Stomach (tissue), 9 donors: Measurements from ENCODE around the gene MYOD1. TPM values are rescaled to one million over a fixed set of nuclear protein-coding genes. Genes with fewer than 3 reads are reported as not detected.

Experiments
- DNase-seq, 2 donors: peaks; one replicate each; pipeline versions ENCODE4 v3.0.0 to v3.0.0-alpha.2; 2013 to 2019
- H3K27ac ChIP-seq, 5 donors: fragments of 200-600 bp in 4 of 5; sonication (generic) in 4 of 5; one replicate each; pipeline ENCODE4 v1.5.1; 2013 to 2019; ENCODE audit warnings: mild to moderate bottlenecking in 1 of 5, moderate library complexity in 1 of 5
- H3K27me3 ChIP-seq, 3 donors: fragments of 200-600 bp; sonication (generic); one replicate each; pipeline ENCODE4 v1.5.1; 2017 to 2019; ENCODE audit warnings: mixed run types in 1 of 3
- H3K36me3 ChIP-seq, 4 donors: fragments of 200-600 bp; sonication (generic); 1 replicate in 3 of 4; 2 replicates in 1 of 4; pipeline ENCODE4 v1.5.1; 2016 to 2019
- H3K4me1 ChIP-seq, 4 donors: fragments of 200-600 bp; sonication (generic); one replicate each; pipeline ENCODE4 v1.5.1; 2016 to 2019
- H3K4me3 ChIP-seq, 4 donors: fragments of 200-600 bp; sonication (generic) in 3 of 4; one replicate each; pipeline ENCODE4 v1.5.1; 2016 to 2019; ENCODE audit warnings: mild to moderate bottlenecking in 1 of 4
- H3K9me3 ChIP-seq, 4 donors: fragments of 200-600 bp; sonication (generic); one replicate each; pipeline ENCODE4 v1.5.1; 2016 to 2019
- EP300 ChIP-seq: sonication (generic); formaldehyde crosslinking; IDR thresholded peaks from one replicate; pipeline ENCODE4 v1.6.1; 2017; ENCODE audit warnings: antibody characterized with exemption
- POLR2A ChIP-seq, 4 donors: fragments of 450-650 bp; IDR thresholded peaks; one replicate each; pipeline ENCODE4 v1.6.1; 2016; ENCODE audit warnings: antibody characterized with exemption in 4 of 4, control low read depth in 2 of 4, mild to moderate bottlenecking in 1 of 4, moderate library complexity in 1 of 4
- POLR2AphosphoS5 ChIP-seq, 3 donors: sonication (generic); formaldehyde crosslinking; IDR thresholded peaks; one replicate each; pipeline ENCODE4 v1.6.1; 2016; ENCODE audit warnings: antibody characterized with exemption in 3 of 3
- WGBS, 5 donors: extraction: QIAGEN DNeasy Blood & Tissue Kit in 3 of 5; methylation state at CpG; one replicate each; pipeline versions ENCODE4 v1.1.5 to v1.1.7; 2013 to 2018; 5-methylcytosine and 5-hydroxymethylcytosine counted together
- intact Hi-C: fragments of 100-400 bp; cut with DNase I; formaldehyde crosslinking; loops from one replicate; pipeline ENCODE4 v1.15.1; 2023; ENCODE audit warnings: low total_unique reads
- polyA plus RNA-seq, 3 donors: library from polyadenylated mRNA; stranded (reverse); fragments of 200-250 nt; gene quantifications; one replicate each; pipeline ENCODE4 v1.2.3, GENCODE V29; 2013
- total RNA-seq, 5 donors: library from RNA; depleted of rRNA; stranded (reverse); fragments of >200 nt; gene quantifications; one replicate each; pipeline versions ENCODE4 v1.1.0 to v1.2.3, GENCODE V29; 2014 to 2016
- TF ChIP-seq, protein P1 (sequence below), 7 experiments: fragments of 450-650 bp in 4 of 7; fragments of 200-600 bp in 3 of 7; sonication (generic) in 3 of 7; IDR thresholded peaks; one replicate each; pipeline ENCODE4 v1.5.1; 2016 to 2019; ENCODE audit warnings: antibody characterized with exemption in 7 of 7, control low read depth in 2 of 7, mild to moderate bottlenecking in 1 of 7
- donor health status: healthy with polysubstance abuse.
- donor health status: Bipolar disorder and iron deficiency.
- donor health status: healthy.

Gene MYOD1
- total and polyA plus RNA-seq, 8 donors: not detected

DNA sequence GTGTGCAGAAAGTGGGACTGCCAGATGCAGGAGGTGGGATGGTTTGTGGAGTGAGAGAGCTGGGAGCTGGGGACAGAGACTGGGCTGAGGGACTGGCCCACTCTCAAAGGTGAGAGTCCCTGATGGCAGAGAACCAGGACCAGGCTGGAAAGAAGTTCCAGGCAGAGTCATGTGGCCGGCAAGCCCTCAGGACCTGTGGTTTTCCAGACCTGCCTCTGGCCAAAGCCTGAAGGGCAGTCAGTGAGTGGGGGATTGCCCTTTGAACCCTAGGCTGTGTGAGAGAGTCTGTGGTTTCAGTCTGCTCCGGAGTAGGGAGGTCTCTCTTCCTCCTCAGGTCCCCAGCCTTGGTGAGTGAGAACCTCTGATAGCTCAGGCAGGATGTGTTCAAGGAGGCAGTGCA, 32.2 kb downstream of the MYOD1 start:
- H3K4me3 ChIP-seq: no peak overlapping the region
- H3K27ac ChIP-seq: no peak overlapping the region
- WGBS, 5 donors: 43 to 86% (median 51%) methylated on average over 1 to 2 of the region's 2 CpGs
- peaks cover 0 to 37% (median 0%) of the 10 kb centered on the region in 3 donors for H3K27me3 ChIP-seq
- no peaks in the 10 kb centered on the region for H3K36me3 ChIP-seq
- intact Hi-C loops: no loop called here
- no peaks in the 10 kb centered on the region for H3K9me3 ChIP-seq
- H3K4me1 ChIP-seq: peaks cover 0 to 4% (median 0%) of the 10 kb centered on the region in 4 donors
- DNase-seq: no peak
- no peak for TF ChIP-seq POLR2A (IDR thresholded peaks at IDR 0.05)
- no peak for TF ChIP-seq EP300
- TF ChIP-seq, protein P1, sequence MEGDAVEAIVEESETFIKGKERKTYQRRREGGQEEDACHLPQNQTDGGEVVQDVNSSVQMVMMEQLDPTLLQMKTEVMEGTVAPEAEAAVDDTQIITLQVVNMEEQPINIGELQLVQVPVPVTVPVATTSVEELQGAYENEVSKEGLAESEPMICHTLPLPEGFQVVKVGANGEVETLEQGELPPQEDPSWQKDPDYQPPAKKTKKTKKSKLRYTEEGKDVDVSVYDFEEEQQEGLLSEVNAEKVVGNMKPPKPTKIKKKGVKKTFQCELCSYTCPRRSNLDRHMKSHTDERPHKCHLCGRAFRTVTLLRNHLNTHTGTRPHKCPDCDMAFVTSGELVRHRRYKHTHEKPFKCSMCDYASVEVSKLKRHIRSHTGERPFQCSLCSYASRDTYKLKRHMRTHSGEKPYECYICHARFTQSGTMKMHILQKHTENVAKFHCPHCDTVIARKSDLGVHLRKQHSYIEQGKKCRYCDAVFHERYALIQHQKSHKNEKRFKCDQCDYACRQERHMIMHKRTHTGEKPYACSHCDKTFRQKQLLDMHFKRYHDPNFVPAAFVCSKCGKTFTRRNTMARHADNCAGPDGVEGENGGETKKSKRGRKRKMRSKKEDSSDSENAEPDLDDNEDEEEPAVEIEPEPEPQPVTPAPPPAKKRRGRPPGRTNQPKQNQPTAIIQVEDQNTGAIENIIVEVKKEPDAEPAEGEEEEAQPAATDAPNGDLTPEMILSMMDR (IDR thresholded peaks at IDR 0.05): no peak
- no peak for TF ChIP-seq POLR2AphosphoS5 (IDR thresholded peaks at IDR 0.05)

DNA sequence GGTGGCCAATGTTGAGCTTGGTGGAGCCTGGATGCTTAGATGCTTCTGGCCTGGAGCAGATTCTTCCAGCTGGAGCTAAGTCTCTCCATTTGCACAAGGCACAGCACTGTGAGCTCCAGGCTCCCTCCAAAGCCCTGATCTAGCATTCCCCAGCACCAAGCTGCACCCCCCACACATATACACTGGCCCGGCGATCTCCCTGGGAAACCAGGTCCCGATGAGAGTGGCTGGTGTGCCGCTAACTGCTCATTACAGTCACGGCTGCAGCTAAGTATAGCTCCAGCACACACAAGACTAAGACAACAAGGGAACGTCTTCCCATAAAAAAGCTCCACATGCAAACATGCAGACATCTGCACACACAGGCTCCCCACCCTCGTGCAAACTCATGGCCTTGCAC, 32.8 kb downstream of the MYOD1 start:
- no peaks in the 10 kb centered on the region for H3K9me3 ChIP-seq
- intact Hi-C loops: no loop called here
- H3K27ac ChIP-seq: no peak overlapping the region
- H3K4me3 ChIP-seq: no peak overlapping the region
- DNase-seq: no peak
- H3K27me3 ChIP-seq: peaks cover 0 to 31% (median 0%) of the 10 kb centered on the region in 3 donors
- 34 to 52% (median 49%) methylated on average over 7 of the region's 7 CpGs for WGBS, 5 donors
- H3K4me1 ChIP-seq: peaks cover 0 to 4% (median 0%) of the 10 kb centered on the region in 4 donors
- H3K36me3 ChIP-seq: no peaks in the 10 kb centered on the region
- no peak for TF ChIP-seq POLR2AphosphoS5 (IDR thresholded peaks at IDR 0.05)
- no peak for TF ChIP-seq EP300
- TF ChIP-seq, protein P1 (IDR thresholded peaks at IDR 0.05): no peak
- TF ChIP-seq POLR2A (IDR thresholded peaks at IDR 0.05): no peak

DNA sequence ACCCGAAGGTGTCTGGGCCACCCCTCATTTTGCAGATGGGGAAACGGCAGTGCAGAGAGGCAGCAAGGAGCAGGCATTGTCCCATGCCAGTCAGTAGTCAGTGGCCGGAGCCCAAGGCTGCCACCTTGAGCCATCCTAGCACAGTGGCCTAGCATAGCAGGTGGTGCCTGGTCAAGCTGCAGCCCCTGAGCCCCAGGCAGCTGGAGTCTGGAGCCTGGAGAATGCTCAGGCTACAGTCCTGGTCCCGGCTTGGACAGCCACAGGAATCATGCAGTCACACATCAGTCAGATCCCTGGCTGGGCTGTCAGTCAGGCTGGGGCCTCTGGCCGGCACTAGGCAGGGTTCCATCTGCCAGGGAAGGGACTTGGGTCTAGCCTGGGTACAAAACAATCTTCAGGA, 33.8 kb downstream of the MYOD1 start:
- Histone ChIP-seq H3K9me3 (no peaks in the 10 kb centered on the region), H3K36me3 (no peaks in the 10 kb centered on the region), H3K4me1 (peaks cover 0 to 4% (median 0%) of the 10 kb centered on the region in 4 donors), H3K4me3 (no peak overlapping the region), H3K27ac (no peak overlapping the region), H3K27me3 (peaks cover 0 to 21% (median 0%) of the 10 kb centered on the region in 3 donors)
- DNase-seq: no peak
- WGBS, 5 donors: 69 to 84% (median 81%) methylated on average over 5 of the region's 5 CpGs
- intact Hi-C loops: no loop called here
- TF ChIP-seq EP300 (no peak), POLR2A (IDR thresholded peaks at IDR 0.05) (no peak), POLR2AphosphoS5 (IDR thresholded peaks at IDR 0.05) (no peak)
- TF ChIP-seq, protein P1 (IDR thresholded peaks at IDR 0.05): no peak

DNA sequence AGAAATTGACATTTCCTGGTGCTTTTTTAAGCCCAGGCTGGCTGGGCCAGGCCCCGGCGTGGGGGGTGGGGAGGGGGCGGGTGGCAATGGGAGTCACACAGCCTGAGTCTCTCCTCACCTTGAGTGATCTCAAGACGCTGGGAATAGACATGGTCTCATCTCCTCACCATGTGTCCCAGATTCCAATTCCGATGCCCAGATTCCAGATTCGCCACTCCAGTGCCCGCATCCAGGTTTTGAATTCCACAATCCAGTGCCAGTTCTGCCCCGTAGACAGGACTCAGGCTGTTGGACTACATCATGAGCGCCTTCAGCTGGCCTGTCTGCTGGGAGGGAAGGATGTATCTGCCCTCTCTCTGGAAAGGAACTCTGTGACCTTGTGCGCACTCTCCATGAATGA, 34.3 kb downstream of the MYOD1 start:
- intact Hi-C loops: no loop called here
- Histone ChIP-seq H3K4me3 (no peak overlapping the region), H3K4me1 (peaks cover 0 to 4% (median 0%) of the 10 kb centered on the region in 4 donors), H3K36me3 (no peaks in the 10 kb centered on the region), H3K27ac (no peak overlapping the region), H3K27me3 (peaks cover 0 to 16% (median 0%) of the 10 kb centered on the region in 3 donors), H3K9me3 (peaks cover 0 to 2% (median 0%) of the 10 kb centered on the region in 4 donors)
- WGBS, 5 donors: 81 to 90% (median 84%) methylated on average over 9 to 10 of the region's 10 CpGs
- TF ChIP-seq POLR2AphosphoS5 (IDR thresholded peaks at IDR 0.05) (no peak), EP300 (no peak), POLR2A (IDR thresholded peaks at IDR 0.05) (no peak)
- TF ChIP-seq, protein P1 (IDR thresholded peaks at IDR 0.05): no peak
- no peak for DNase-seq
